ENCODE measurements around the gene TBC1D2.
A peak's percentile ranks its signal among the peaks of the same experiment; 100 is the strongest.
"Not testable (repeated sequence)": the region's sequence is repeated elsewhere in the genome, so short reads cannot be mapped to it uniquely, and the experiment has no call there.

The TBC1D2 gene

GRCh38 chr9:98185611-98186171 is 69.8 kb downstream of the TBC1D2 start:
- DNase-seq: peak; percentile 4

- no peak for DNase-seq
Measured at GRCh38 chr9:98185021-98185567, 70.4 kb downstream of the TBC1D2 start.

GRCh38 chr9:98184326-98184725 is 71.1 kb downstream of the TBC1D2 start:
- DNase-seq: no peak

GRCh38 chr9:98182889-98183599 is 72.4 kb downstream of the TBC1D2 start:
- DNase-seq: no peak

- DNase-seq: no peak
Measured at GRCh38 chr9:98182069-98182820, 73.2 kb downstream of the TBC1D2 start.

- DNase-seq: no peak
Measured at GRCh38 chr9:98181746-98182068, 73.7 kb downstream of the TBC1D2 start.

- DNase-seq: no peak
Measured at GRCh38 chr9:98180996-98181395, 74.5 kb downstream of the TBC1D2 start.

- no peak for DNase-seq
Measured at GRCh38 chr9:98178874-98179850, 76.3 kb downstream of the TBC1D2 start.

- DNase-seq: no peak
Measured at GRCh38 chr9:98176391-98177259, 78.8 kb downstream of the TBC1D2 start.

GRCh38 chr9:98175762-98176161 is 79.7 kb downstream of the TBC1D2 start:
- DNase-seq: no peak

GRCh38 chr9:98175028-98175569 is 80.3 kb downstream of the TBC1D2 start:
- no peak for DNase-seq

- not testable (repeated sequence) for DNase-seq
Measured at GRCh38 chr9:98174502-98174918, 80.9 kb downstream of the TBC1D2 start.

GRCh38 chr9:98173181-98173580 is 82.3 kb downstream of the TBC1D2 start:
- DNase-seq: no peak

GRCh38 chr9:98172604-98173003 is 82.8 kb downstream of the TBC1D2 start:
- no peak for DNase-seq

GRCh38 chr9:98171176-98171925 is 84.1 kb downstream of the TBC1D2 start:
- DNase-seq: no peak

- peak; percentile 42 for DNase-seq
Measured at GRCh38 chr9:98168941-98169488, 86.4 kb downstream of the TBC1D2 start.

GRCh38 chr9:98168153-98168780 is 87.2 kb downstream of the TBC1D2 start:
- DNase-seq: no peak

- DNase-seq: no peak
Measured at GRCh38 chr9:98164912-98165311, 90.5 kb downstream of the TBC1D2 start.

GRCh38 chr9:98162613-98163012 is 92.8 kb downstream of the TBC1D2 start:
- DNase-seq: no peak

- DNase-seq: no peak
Measured at GRCh38 chr9:98161851-98162250, 93.6 kb downstream of the TBC1D2 start.
